GM12878 (cell line): ENCODE data around the gene CACNA2D1.

Source experiments
- CTCF ChIP-seq, 3 experiments: IDR thresholded peaks in 2 of 3; conservative IDR thresholded peaks in 1 of 3; 2 replicates each; pipeline ENCODE4 v1.5.1; 2011; ENCODE audit warnings: low read depth in 3 of 3, low read length in 3 of 3, mild to moderate bottlenecking in 3 of 3, control low read depth in 2 of 3, moderate library complexity in 2 of 3, inconsistent platforms in 1 of 3, mixed read lengths in 1 of 3; ENCODE audit not compliant: control insufficient read depth in 2 of 3, insufficient read depth in 1 of 3; ENCODE audit errors: extremely low read depth in 1 of 3
- EZH2 ChIP-seq: IDR thresholded peaks from 2 replicates; pipeline ENCODE4 v1.6.1; 2012; ENCODE audit warnings: low read depth, mild to moderate bottlenecking, control low read depth, inconsistent platforms, low read length, borderline replicate concordance; ENCODE audit not compliant: control insufficient read depth
- FOS ChIP-seq: IDR thresholded peaks from 3 replicates; pipeline ENCODE4 v1.6.1; 2011; ENCODE audit warnings: borderline replicate concordance; ENCODE audit not compliant: insufficient read length; ENCODE audit errors: extremely low read depth
- MLLT1 ChIP-seq: fragments of 450-650 bp; IDR thresholded peaks from 2 replicates; pipeline ENCODE4 v1.6.1; 2016; ENCODE audit warnings: mild to moderate bottlenecking
- NFYA ChIP-seq: IDR thresholded peaks from 2 replicates; pipeline ENCODE4 v1.6.1; 2011; ENCODE audit warnings: low read depth, mild to moderate bottlenecking, low read length, improper control_type of control experiment, borderline replicate concordance
- NR2C2 ChIP-seq: IDR thresholded peaks from 2 replicates; pipeline ENCODE4 v1.6.1; 2011; ENCODE audit warnings: borderline replicate concordance, low read depth; ENCODE audit not compliant: control insufficient read depth, insufficient read length
- SMAD1 ChIP-seq: fragments of 450-650 bp; IDR thresholded peaks from 2 replicates; pipeline ENCODE4 v1.6.1; 2018; ENCODE audit warnings: mild to moderate bottlenecking, low read depth; ENCODE audit not compliant: partially characterized antibody

GRCh38 chr7:82056282-82056681 is 387.3 kb downstream of the CACNA2D1 start:
- TF ChIP-seq EZH2, result no peak
- no peak for TF ChIP-seq CTCF (IDR thresholded peaks at IDR 0.05 in 2 of 3, conservative IDR thresholded peaks at IDR 0.05 in 1 of 3; ENCODE audit: control insufficient read depth in 2 of 3, extremely low read depth in 1 of 3, insufficient read depth in 1 of 3, low read depth in 3 of 3, low read length in 3 of 3)
- TF ChIP-seq NR2C2, result no peak
- no peak for TF ChIP-seq SMAD1
- TF ChIP-seq NFYA, result no peak
- TF ChIP-seq MLLT1, result no peak
- no peak for TF ChIP-seq FOS
